ENCODE data around the gene BAIAP2. TPM values are rescaled to one million over a fixed set of nuclear protein-coding genes. Genes with fewer than 3 reads are reported as not detected.

The BAIAP2 gene
- total and polyA plus RNA-seq, 2 of the 13 experiments (the other 11 are each of a cell fraction or from before 2014, with no cell fraction given) = 22.5 to 24.0 TPM

DNA sequence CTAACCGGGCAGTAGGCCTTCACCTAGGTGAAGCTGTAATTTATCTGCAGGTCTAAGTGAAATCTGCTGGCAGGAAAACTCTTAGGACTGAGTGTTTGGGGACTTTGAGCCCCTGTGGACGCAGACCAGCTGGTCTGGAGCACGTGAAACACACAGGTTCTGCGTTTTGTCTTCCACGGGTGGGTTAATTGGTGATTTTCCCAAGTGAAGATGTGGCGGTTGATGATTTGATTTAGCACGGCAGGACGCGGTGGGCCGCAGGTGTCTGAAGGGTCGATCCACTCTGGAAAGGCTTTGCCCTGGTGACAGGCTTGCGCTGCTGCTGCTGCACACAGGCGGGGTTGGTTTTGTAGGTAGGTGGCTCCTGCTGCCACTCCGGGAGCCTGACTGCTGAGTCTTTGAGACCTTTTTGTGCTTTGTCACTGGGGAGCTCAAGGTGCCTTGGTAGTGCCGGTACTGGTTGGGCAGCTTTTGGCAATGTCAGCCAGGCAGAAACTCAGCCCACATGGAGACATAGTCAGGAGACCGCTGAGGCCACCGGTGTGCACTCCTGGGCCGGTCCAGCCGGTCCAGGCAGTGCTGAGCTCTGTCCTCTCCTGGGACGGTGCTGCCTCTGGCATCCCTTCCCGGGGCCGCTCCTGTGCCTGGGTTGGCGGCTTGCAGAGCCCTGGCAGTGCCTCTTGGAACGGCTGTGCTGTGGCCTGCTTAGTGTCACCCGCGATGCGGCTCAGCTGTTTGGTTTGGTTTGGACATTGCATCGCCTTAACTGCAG, 2.3 kb downstream of the BAIAP2 start (continued):
- TF ChIP-seq, protein P1, sequence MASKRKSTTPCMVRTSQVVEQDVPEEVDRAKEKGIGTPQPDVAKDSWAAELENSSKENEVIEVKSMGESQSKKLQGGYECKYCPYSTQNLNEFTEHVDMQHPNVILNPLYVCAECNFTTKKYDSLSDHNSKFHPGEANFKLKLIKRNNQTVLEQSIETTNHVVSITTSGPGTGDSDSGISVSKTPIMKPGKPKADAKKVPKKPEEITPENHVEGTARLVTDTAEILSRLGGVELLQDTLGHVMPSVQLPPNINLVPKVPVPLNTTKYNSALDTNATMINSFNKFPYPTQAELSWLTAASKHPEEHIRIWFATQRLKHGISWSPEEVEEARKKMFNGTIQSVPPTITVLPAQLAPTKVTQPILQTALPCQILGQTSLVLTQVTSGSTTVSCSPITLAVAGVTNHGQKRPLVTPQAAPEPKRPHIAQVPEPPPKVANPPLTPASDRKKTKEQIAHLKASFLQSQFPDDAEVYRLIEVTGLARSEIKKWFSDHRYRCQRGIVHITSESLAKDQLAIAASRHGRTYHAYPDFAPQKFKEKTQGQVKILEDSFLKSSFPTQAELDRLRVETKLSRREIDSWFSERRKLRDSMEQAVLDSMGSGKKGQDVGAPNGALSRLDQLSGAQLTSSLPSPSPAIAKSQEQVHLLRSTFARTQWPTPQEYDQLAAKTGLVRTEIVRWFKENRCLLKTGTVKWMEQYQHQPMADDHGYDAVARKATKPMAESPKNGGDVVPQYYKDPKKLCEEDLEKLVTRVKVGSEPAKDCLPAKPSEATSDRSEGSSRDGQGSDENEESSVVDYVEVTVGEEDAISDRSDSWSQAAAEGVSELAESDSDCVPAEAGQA (IDR thresholded peaks at IDR 0.05; ENCODE audit: low read depth) = 0 out of 2 replicates have a peak, but pooled peaks have one; percentile 45
- TF ChIP-seq, protein P1 (CRISPR knock-in tag; IDR thresholded peaks at IDR 0.05; ENCODE audit: borderline replicate concordance) = no peak
- TF ChIP-seq, protein P2, sequence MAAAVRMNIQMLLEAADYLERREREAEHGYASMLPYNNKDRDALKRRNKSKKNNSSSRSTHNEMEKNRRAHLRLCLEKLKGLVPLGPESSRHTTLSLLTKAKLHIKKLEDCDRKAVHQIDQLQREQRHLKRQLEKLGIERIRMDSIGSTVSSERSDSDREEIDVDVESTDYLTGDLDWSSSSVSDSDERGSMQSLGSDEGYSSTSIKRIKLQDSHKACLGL (CRISPR knock-in tag; IDR thresholded peaks at IDR 0.05) = no peak
- no peak for TF ChIP-seq PHF8 (CRISPR knock-in tag; IDR thresholded peaks at IDR 0.05)
- TF ChIP-seq SALL1 (CRISPR knock-in tag; IDR thresholded peaks at IDR 0.05) = peak; percentile 57; the same call in 1 of the 2 replicates
- no peak for TF ChIP-seq PHF5A (CRISPR knock-in tag; IDR thresholded peaks at IDR 0.05; ENCODE audit: low read depth, unreplicated experiment)
- TF ChIP-seq, protein P3, sequence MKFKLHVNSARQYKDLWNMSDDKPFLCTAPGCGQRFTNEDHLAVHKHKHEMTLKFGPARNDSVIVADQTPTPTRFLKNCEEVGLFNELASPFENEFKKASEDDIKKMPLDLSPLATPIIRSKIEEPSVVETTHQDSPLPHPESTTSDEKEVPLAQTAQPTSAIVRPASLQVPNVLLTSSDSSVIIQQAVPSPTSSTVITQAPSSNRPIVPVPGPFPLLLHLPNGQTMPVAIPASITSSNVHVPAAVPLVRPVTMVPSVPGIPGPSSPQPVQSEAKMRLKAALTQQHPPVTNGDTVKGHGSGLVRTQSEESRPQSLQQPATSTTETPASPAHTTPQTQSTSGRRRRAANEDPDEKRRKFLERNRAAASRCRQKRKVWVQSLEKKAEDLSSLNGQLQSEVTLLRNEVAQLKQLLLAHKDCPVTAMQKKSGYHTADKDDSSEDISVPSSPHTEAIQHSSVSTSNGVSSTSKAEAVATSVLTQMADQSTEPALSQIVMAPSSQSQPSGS (CRISPR knock-in tag; IDR thresholded peaks at IDR 0.05) = 0 out of 2 replicates have a peak, but pooled peaks have one; percentile 39
- peak; percentile 46; the same call in 1 of the 2 replicates for TF ChIP-seq HOXA3 (CRISPR knock-in tag; IDR thresholded peaks at IDR 0.05)
- 0 out of 2 replicates have a peak, but pooled peaks have one; percentile 34 for TF ChIP-seq NR2C2 (CRISPR knock-in tag; IDR thresholded peaks at IDR 0.05; ENCODE audit: borderline replicate concordance)
- TF ChIP-seq, protein P4, sequence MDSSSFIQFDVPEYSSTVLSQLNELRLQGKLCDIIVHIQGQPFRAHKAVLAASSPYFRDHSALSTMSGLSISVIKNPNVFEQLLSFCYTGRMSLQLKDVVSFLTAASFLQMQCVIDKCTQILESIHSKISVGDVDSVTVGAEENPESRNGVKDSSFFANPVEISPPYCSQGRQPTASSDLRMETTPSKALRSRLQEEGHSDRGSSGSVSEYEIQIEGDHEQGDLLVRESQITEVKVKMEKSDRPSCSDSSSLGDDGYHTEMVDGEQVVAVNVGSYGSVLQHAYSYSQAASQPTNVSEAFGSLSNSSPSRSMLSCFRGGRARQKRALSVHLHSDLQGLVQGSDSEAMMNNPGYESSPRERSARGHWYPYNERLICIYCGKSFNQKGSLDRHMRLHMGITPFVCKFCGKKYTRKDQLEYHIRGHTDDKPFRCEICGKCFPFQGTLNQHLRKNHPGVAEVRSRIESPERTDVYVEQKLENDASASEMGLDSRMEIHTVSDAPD (CRISPR knock-in tag; IDR thresholded peaks at IDR 0.05) = peak; percentile 85; the same call in 1 of the 2 replicates
- 0 out of 2 replicates have a peak, but pooled peaks have one; percentile 30 for TF ChIP-seq ZNF614 (CRISPR knock-in tag; IDR thresholded peaks at IDR 0.05; ENCODE audit: borderline replicate concordance)
- TF ChIP-seq, protein P5, sequence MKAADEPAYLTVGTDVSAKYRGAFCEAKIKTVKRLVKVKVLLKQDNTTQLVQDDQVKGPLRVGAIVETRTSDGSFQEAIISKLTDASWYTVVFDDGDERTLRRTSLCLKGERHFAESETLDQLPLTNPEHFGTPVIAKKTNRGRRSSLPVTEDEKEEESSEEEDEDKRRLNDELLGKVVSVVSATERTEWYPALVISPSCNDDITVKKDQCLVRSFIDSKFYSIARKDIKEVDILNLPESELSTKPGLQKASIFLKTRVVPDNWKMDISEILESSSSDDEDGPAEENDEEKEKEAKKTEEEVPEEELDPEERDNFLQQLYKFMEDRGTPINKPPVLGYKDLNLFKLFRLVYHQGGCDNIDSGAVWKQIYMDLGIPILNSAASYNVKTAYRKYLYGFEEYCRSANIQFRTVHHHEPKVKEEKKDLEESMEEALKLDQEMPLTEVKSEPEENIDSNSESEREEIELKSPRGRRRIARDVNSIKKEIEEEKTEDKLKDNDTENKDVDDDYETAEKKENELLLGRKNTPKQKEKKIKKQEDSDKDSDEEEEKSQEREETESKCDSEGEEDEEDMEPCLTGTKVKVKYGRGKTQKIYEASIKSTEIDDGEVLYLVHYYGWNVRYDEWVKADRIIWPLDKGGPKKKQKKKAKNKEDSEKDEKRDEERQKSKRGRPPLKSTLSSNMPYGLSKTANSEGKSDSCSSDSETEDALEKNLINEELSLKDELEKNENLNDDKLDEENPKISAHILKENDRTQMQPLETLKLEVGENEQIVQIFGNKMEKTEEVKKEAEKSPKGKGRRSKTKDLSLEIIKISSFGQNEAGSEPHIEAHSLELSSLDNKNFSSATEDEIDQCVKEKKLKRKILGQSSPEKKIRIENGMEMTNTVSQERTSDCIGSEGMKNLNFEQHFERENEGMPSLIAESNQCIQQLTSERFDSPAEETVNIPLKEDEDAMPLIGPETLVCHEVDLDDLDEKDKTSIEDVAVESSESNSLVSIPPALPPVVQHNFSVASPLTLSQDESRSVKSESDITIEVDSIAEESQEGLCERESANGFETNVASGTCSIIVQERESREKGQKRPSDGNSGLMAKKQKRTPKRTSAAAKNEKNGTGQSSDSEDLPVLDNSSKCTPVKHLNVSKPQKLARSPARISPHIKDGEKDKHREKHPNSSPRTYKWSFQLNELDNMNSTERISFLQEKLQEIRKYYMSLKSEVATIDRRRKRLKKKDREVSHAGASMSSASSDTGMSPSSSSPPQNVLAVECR (CRISPR knock-in tag; IDR thresholded peaks at IDR 0.05; ENCODE audit: borderline replicate concordance) = peak; percentile 19; the same call in 1 of the 2 replicates
- TF ChIP-seq HDAC1 (CRISPR knock-in tag; IDR thresholded peaks at IDR 0.05) = peak; percentile 72
- no peak for TF ChIP-seq ZKSCAN8 (CRISPR knock-in tag; IDR thresholded peaks at IDR 0.05; ENCODE audit: borderline replicate concordance)
